Esophagus squamous epithelium (tissue), 5 donors: ENCODE data around the gene BATF. TPM values are rescaled to one million over a fixed set of nuclear protein-coding genes. Genes with fewer than 3 reads are reported as not detected.

Experiments
- DNase-seq: peaks from one replicate; lab custom pipeline; 2025; lab: John Stamatoyannopoulos, UW
- H3K27ac ChIP-seq, 4 donors: fragments of 200-600 bp; sonication (generic); one replicate each; pipeline ENCODE4 v1.5.1; 2016 to 2019; ENCODE audit warnings: mild to moderate bottlenecking in 1 of 4
- H3K27me3 ChIP-seq, 4 donors: fragments of 200-600 bp; sonication (generic); 1 replicate in 3 of 4; 2 replicates in 1 of 4; pipeline versions ENCODE4 v1.5.1 to v1.6.0; 2017 to 2021; ENCODE audit warnings: antibody characterized with exemption in 1 of 4
- H3K36me3 ChIP-seq, 3 donors: fragments of 200-600 bp; sonication (generic); one replicate each; pipeline ENCODE4 v1.5.1; 2016 to 2019
- H3K4me1 ChIP-seq, 3 donors: fragments of 200-600 bp; sonication (generic); one replicate each; pipeline ENCODE4 v1.5.1; 2017 to 2019
- H3K4me3 ChIP-seq, 4 donors: fragments of 200-600 bp; sonication (generic); 1 replicate in 3 of 4; 2 replicates in 1 of 4; pipeline ENCODE4 v1.5.1; 2016 to 2019; ENCODE audit warnings: mild to moderate bottlenecking in 2 of 4, moderate library complexity in 1 of 4
- H3K9me3 ChIP-seq, 3 donors: fragments of 200-600 bp; sonication (generic); one replicate each; pipeline ENCODE4 v1.5.1; 2016 to 2019
- POLR2A ChIP-seq, 4 donors: fragments of 450-650 bp; IDR thresholded peaks; one replicate each; pipeline ENCODE4 v1.6.1; 2017; ENCODE audit warnings: antibody characterized with exemption in 4 of 4, mild to moderate bottlenecking in 4 of 4, moderate library complexity in 3 of 4
- whole genome bisulfite sequencing, 2 donors: methylation state at CpG; one replicate each; pipeline ENCODE4 v1.1.5; 2018; 5-methylcytosine and 5-hydroxymethylcytosine counted together
- intact Hi-C: fragments of 100-400 bp; cut with DNase I; formaldehyde crosslinking; loops from one replicate; pipeline ENCODE4 v1.15.0; 2022
- total RNA-seq, 4 donors: library from RNA; depleted of rRNA; stranded (reverse); fragments of >200 nt; gene quantifications; one replicate each; pipeline ENCODE4 v1.1.0, GENCODE V29; 2016
- TF ChIP-seq, protein P1 (sequence below), 6 experiments: fragments of 450-650 bp in 4 of 6; fragments of 200-600 bp in 2 of 6; sonication (generic) in 2 of 6; IDR thresholded peaks; one replicate each; pipeline ENCODE4 v1.5.1; 2016 to 2019; ENCODE audit warnings: antibody characterized with exemption in 6 of 6, mild to moderate bottlenecking in 4 of 6, moderate library complexity in 4 of 6
- donor health status: DM: yes; HTN: yes; CAD: no.

The BATF gene
- total RNA-seq, 4 donors from 2014 or later = 1.7 to 14.5 (median 6.8) TPM

DNA sequence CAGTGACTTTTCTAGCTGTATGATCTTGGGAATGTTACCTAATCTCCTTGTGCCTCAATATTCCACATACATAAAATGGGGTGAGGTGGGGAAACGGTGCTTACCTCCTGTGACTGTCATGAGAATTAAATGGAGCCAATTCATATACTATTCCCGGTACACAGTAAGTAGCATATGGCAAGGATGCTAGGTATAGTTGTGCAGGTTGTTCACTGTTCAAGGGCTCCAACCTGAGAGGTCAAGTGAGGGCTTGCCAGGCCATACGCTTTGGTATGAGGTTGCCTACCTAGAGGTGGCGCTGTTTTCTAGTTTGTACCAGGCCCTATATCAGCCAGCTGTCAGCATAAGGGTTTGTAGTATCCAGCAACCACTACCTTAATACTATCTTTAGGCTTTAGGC, 3.6 kb upstream of the BATF start:
- H3K36me3 ChIP-seq = no peaks in the 10 kb centered on the region
- DNase-seq = no peak
- peaks cover 0 to 6% (median 0%) of the 10 kb centered on the region in 4 donors for H3K27me3 ChIP-seq
- 50 to 61% methylated on average over 4 of the region's 4 CpGs for WGBS, 2 donors
- no peak overlapping the region for H3K4me3 ChIP-seq
- no peaks in the 10 kb centered on the region for H3K9me3 ChIP-seq
- H3K27ac ChIP-seq = no peak overlapping the region
- TF ChIP-seq, protein P1, sequence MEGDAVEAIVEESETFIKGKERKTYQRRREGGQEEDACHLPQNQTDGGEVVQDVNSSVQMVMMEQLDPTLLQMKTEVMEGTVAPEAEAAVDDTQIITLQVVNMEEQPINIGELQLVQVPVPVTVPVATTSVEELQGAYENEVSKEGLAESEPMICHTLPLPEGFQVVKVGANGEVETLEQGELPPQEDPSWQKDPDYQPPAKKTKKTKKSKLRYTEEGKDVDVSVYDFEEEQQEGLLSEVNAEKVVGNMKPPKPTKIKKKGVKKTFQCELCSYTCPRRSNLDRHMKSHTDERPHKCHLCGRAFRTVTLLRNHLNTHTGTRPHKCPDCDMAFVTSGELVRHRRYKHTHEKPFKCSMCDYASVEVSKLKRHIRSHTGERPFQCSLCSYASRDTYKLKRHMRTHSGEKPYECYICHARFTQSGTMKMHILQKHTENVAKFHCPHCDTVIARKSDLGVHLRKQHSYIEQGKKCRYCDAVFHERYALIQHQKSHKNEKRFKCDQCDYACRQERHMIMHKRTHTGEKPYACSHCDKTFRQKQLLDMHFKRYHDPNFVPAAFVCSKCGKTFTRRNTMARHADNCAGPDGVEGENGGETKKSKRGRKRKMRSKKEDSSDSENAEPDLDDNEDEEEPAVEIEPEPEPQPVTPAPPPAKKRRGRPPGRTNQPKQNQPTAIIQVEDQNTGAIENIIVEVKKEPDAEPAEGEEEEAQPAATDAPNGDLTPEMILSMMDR (IDR thresholded peaks at IDR 0.05) = peak in 3 of 6 experiments; percentile 21 to 47 (median 33)
- no peak for TF ChIP-seq POLR2A (IDR thresholded peaks at IDR 0.05)
- H3K4me1 ChIP-seq = peaks cover 0 to 31% (median 0%) of the 10 kb centered on the region in 3 donors
- intact Hi-C loops = no loop called here

- WGBS, 2 donors = 83 to 86% methylated on average over 4 of the region's 4 CpGs
- Histone ChIP-seq H3K4me3 (no peak overlapping the region), H3K27ac (no peak overlapping the region), H3K36me3 (no peaks in the 10 kb centered on the region), H3K4me1 (peaks cover 0 to 39% (median 3%) of the 10 kb centered on the region in 3 donors), H3K27me3 (peaks cover 0 to 9% (median 0%) of the 10 kb centered on the region in 4 donors), H3K9me3 (no peaks in the 10 kb centered on the region)
- intact Hi-C loops = no loop called here
- no peak for DNase-seq
- TF ChIP-seq POLR2A (IDR thresholded peaks at IDR 0.05) = no peak
- TF ChIP-seq, protein P1 (IDR thresholded peaks at IDR 0.05) = no peak
These were observed 2.9 kb upstream of the BATF start for GRCh38 chr14:75519394-75519793.

DNA sequence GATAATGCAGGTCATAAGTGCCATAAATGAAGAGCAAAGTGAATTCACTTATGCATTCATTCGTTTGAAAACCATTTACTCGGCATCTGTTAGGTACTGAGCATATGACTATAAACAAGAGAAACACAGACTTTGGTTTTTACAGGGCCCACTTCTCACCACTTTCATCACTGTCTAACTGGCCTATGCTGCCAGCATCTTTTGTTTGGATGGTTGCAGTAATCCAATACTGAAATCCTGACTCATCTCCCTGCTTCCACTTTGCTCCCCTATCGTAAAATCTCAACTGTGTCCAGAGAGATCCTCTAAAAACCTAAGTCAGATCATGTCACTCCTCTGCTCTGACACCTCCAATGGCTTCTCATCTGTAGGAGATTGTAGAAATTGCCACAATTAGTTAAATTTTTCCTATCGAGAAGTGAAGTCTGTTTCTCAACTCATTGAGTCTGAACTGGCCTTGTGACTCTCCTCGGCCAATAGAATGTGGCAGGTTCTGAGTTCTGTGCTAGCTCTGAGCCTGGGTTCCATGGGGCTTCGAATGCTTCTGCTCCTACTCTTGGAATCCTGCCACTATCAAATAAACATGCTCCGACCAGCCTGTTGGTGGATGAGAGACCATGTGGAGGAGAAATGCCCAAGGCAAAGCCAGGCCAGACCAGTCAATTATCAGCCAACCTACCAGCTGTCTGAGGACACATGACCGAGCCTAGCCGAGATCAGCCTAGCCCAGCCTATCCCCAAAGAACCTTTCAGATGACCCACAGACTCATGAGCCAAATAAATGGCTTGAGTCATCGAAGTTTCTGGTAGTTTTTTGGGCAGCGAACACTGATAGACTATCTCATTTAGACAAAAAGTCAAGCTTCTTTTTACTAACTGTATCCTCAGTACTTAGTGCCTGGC, 2.2 kb upstream of the BATF start:
- WGBS, 2 donors = 78 to 84% methylated on average over 10 to 11 of the region's 11 CpGs
- H3K27me3 ChIP-seq = peaks cover 0 to 10% (median 0%) of the 10 kb centered on the region in 4 donors
- H3K4me1 ChIP-seq = peaks cover 0 to 34% (median 3%) of the 10 kb centered on the region in 3 donors
- TF ChIP-seq, protein P1 (IDR thresholded peaks at IDR 0.05) = no peak
- no peak for TF ChIP-seq POLR2A (IDR thresholded peaks at IDR 0.05)
- H3K9me3 ChIP-seq = no peaks in the 10 kb centered on the region
- DNase-seq = no peak
- no peak overlapping the region for H3K4me3 ChIP-seq
- intact Hi-C loops = no loop called here
- no peak overlapping the region for H3K27ac ChIP-seq
- no peaks in the 10 kb centered on the region for H3K36me3 ChIP-seq

- Histone ChIP-seq H3K9me3 (no peaks in the 10 kb centered on the region), H3K27ac (peak overlapping the region in 2 of 4 donors; percentile 61 to 71)
- intact Hi-C loops = no loop called here
These were observed 1.4 kb upstream of the BATF start for GRCh38 chr14:75520852-75521251.

More at GRCh38 chr14:75520852-75521251, 1.4 kb upstream of the BATF start:
- Histone ChIP-seq H3K27me3 (peaks cover 0 to 10% (median 0%) of the 10 kb centered on the region in 4 donors), H3K4me1 (peaks cover 0 to 26% (median 3%) of the 10 kb centered on the region in 3 donors), H3K36me3 (no peaks in the 10 kb centered on the region), H3K4me3 (no peak overlapping the region)
- TF ChIP-seq POLR2A (IDR thresholded peaks at IDR 0.05) = no peak
- TF ChIP-seq, protein P1 (IDR thresholded peaks at IDR 0.05) = no peak
- WGBS, 2 donors = 72 to 77% methylated on average over 3 of the region's 3 CpGs
- DNase-seq = no peak
